Right renal cortex interstitium (tissue), 3 donors: ENCODE results near the gene QPCTL. TPM values are rescaled to one million over a fixed set of nuclear protein-coding genes. Genes with fewer than 3 reads are reported as not detected.

Experiments
- polyA plus RNA-seq, 3 donors: library from polyadenylated mRNA; unstranded; fragments of 120-200 nt; gene quantifications; one replicate each; pipeline ENCODE4 v1.2.1, GENCODE V29; 2013; ENCODE audit not compliant: insufficient read length in 3 of 3

Gene QPCTL
- polyA plus RNA-seq, 3 donors, result 7.1 to 7.6 (median 7.5) TPM

Other genes with a start within 250 kb of the QPCTL start
- 10 to 100 TPM; 14.3 to 88.2 (median 22.1) TPM for gene FOSB, start 224.7 kb upstream of the QPCTL start, polyA plus RNA-seq
- gene RTN2, start 195.6 kb upstream of the QPCTL start, polyA plus RNA-seq, result 10 to 100 TPM in 1 of 3 donors, 1 to 10 TPM in 2; 7.6 to 11.1 (median 9.0) TPM
- under 1 TPM in 2 of 3 donors, not detected in 1; 0.17 to 0.24 TPM for gene PPM1N, start 194.2 kb upstream of the QPCTL start, polyA plus RNA-seq
- 10 to 100 TPM; 45.6 to 49.3 (median 48.8) TPM for gene VASP, start 185.2 kb upstream of the QPCTL start, polyA plus RNA-seq
- gene OPA3, start 107.9 kb upstream of the QPCTL start, polyA plus RNA-seq, result 10 to 100 TPM in 2 of 3 donors, 1 to 10 TPM in 1; 9.7 to 12.0 (median 10.5) TPM
- 1 to 10 TPM; 4.7 to 5.5 (median 4.9) TPM for gene GPR4, start 90.5 kb upstream of the QPCTL start, polyA plus RNA-seq
- 10 to 100 TPM; 17.1 to 20.6 (median 17.2) TPM for gene EML2, start 53.3 kb upstream of the QPCTL start, polyA plus RNA-seq
- gene GIPR, start 24.4 kb upstream of the QPCTL start, polyA plus RNA-seq, result under 1 TPM; 0.28 to 0.47 (median 0.43) TPM
- 100 to 1,000 TPM; 326 to 373 (median 358) TPM for gene SNRPD2, start 713 bp upstream of the QPCTL start, polyA plus RNA-seq
- 10 to 100 TPM in 2 of 3 donors, 1 to 10 TPM in 1; 9.6 to 11.8 (median 11.7) TPM for gene FBXO46, start 38.2 kb downstream of the QPCTL start, polyA plus RNA-seq
- gene MEIOSIN, start 40.8 kb downstream of the QPCTL start, polyA plus RNA-seq, result not detected
- 10 to 100 TPM; 12.1 to 14.4 (median 12.8) TPM for gene SIX5, start 76.6 kb downstream of the QPCTL start, polyA plus RNA-seq
- gene DMPK, start 89.8 kb downstream of the QPCTL start, polyA plus RNA-seq, result 10 to 100 TPM; 31.5 to 37.5 (median 35.4) TPM
- 10 to 100 TPM; 21.6 to 25.8 (median 23.8) TPM for gene DMWD, start 100.2 kb downstream of the QPCTL start, polyA plus RNA-seq
- not detected for gene RSPH6A, start 122.6 kb downstream of the QPCTL start, polyA plus RNA-seq
- gene SYMPK, start 170.5 kb downstream of the QPCTL start, polyA plus RNA-seq, result 10 to 100 TPM; 53.8 to 64.9 (median 54.5) TPM
- under 1 TPM; 0.30 to 0.39 (median 0.36) TPM for gene FOXA3, start 171.7 kb downstream of the QPCTL start, polyA plus RNA-seq
- 10 to 100 TPM; 14.0 to 18.6 (median 15.8) TPM for gene IRF2BP1, start 193.5 kb downstream of the QPCTL start, polyA plus RNA-seq
- gene MYPOP, start 209.9 kb downstream of the QPCTL start, polyA plus RNA-seq, result 1 to 10 TPM; 2.8 to 3.8 (median 3.1) TPM
- not detected for gene NANOS2, start 222.1 kb downstream of the QPCTL start, polyA plus RNA-seq